ENCODE results near the gene EYS.
A peak's percentile ranks its signal among the peaks of the same experiment; 100 is the strongest.
"Not testable (repeated sequence)": the region's sequence is repeated elsewhere in the genome, so short reads cannot be mapped to it uniquely, and the experiment has no call there.

The EYS gene

GRCh38 chr6:65449926-65450325 lies 257.1 kb downstream of the EYS start:
- DNase-seq = no peak

- no peak for DNase-seq
Measured at GRCh38 chr6:65448866-65449265, 258.2 kb downstream of the EYS start.

GRCh38 chr6:65436281-65436680 lies 270.7 kb downstream of the EYS start:
- DNase-seq = no peak

GRCh38 chr6:65416621-65417020 lies 290.4 kb downstream of the EYS start:
- DNase-seq = no peak

GRCh38 chr6:65410309-65410708 lies 296.7 kb downstream of the EYS start:
- no peak for DNase-seq

- DNase-seq = no peak
Measured at GRCh38 chr6:65402564-65402963, 304.5 kb downstream of the EYS start.

- DNase-seq = no peak
Measured at GRCh38 chr6:65399355-65400084, 307.5 kb downstream of the EYS start.

GRCh38 chr6:65398851-65399250 lies 308.2 kb downstream of the EYS start:
- DNase-seq = no peak

- DNase-seq = no peak
Measured at GRCh38 chr6:65350530-65350929, 356.5 kb downstream of the EYS start.

- not testable (repeated sequence) for DNase-seq
Measured at GRCh38 chr6:65302655-65303054, 404.4 kb downstream of the EYS start.

- DNase-seq = no peak
Measured at GRCh38 chr6:65299236-65299635, 407.8 kb downstream of the EYS start.

GRCh38 chr6:65295812-65296211 lies 411.2 kb downstream of the EYS start:
- no peak for DNase-seq

GRCh38 chr6:65289491-65289890 lies 417.5 kb downstream of the EYS start:
- peak; percentile 8 for DNase-seq

- DNase-seq = no peak
Measured at GRCh38 chr6:65285275-65285674, 421.8 kb downstream of the EYS start.

- DNase-seq = no peak
Measured at GRCh38 chr6:65280060-65280459, 427.0 kb downstream of the EYS start.

GRCh38 chr6:65262241-65262640 lies 444.8 kb downstream of the EYS start:
- no peak for DNase-seq

GRCh38 chr6:65259982-65260381 lies 447.0 kb downstream of the EYS start:
- no peak for DNase-seq

- DNase-seq = no peak
Measured at GRCh38 chr6:65259059-65259458, 448.0 kb downstream of the EYS start.

GRCh38 chr6:65253041-65253440 lies 454.0 kb downstream of the EYS start:
- DNase-seq = no peak

- DNase-seq = no peak
Measured at GRCh38 chr6:65248101-65248610, 458.9 kb downstream of the EYS start.

GRCh38 chr6:65231616-65232015 lies 475.4 kb downstream of the EYS start:
- DNase-seq = no peak

- no peak for DNase-seq
Measured at GRCh38 chr6:65229825-65230224, 477.2 kb downstream of the EYS start.

- DNase-seq = no peak
Measured at GRCh38 chr6:65221153-65221552, 485.9 kb downstream of the EYS start.

- DNase-seq = no peak
Measured at GRCh38 chr6:65202738-65203137, 504.3 kb downstream of the EYS start.

- DNase-seq = no peak
Measured at GRCh38 chr6:65199683-65200082, 507.3 kb downstream of the EYS start.
